H9 (cell line): Measurements from ENCODE around the gene PLEKHA8. TPM values are rescaled to one million over a fixed set of nuclear protein-coding genes. Genes with fewer than 3 reads are reported as not detected.

ENCODE experiments used
- DNase-seq: peaks from one replicate; pipeline ENCODE4 v3.0.0-alpha.2; 2017
- H2AFZ ChIP-seq: one replicate; pipeline ENCODE4 v1.6.1; 2013; ENCODE audit warnings: mild to moderate bottlenecking, low read length, control low read depth, moderate library complexity
- H2AK5ac ChIP-seq: 2 replicates; pipeline ENCODE4 v1.6.1; 2013; ENCODE audit warnings: low read length, control low read depth, mixed read lengths; ENCODE audit not compliant: insufficient read length
- H2BK120ac ChIP-seq: one replicate; pipeline ENCODE4 v1.6.1; 2013; ENCODE audit warnings: low read depth, mild to moderate bottlenecking, low read length, control low read depth, inconsistent platforms; ENCODE audit not compliant: poor library complexity, severe bottlenecking
- H2BK12ac ChIP-seq: 2 replicates; pipeline ENCODE4 v1.6.1; 2013; ENCODE audit warnings: low read length, control low read depth, mixed read lengths, low read depth; ENCODE audit not compliant: insufficient read length
- H2BK15ac ChIP-seq: 2 replicates; pipeline ENCODE4 v1.6.1; 2013; ENCODE audit warnings: low read depth, low read length, control low read depth
- H2BK20ac ChIP-seq: one replicate; pipeline ENCODE4 v1.6.1; 2013; ENCODE audit warnings: low read depth, mild to moderate bottlenecking, low read length, control low read depth, inconsistent platforms; ENCODE audit not compliant: poor library complexity, severe bottlenecking
- H2BK5ac ChIP-seq: 2 replicates; pipeline ENCODE4 v1.6.1; 2013; ENCODE audit warnings: low read length, control low read depth, mixed read lengths; ENCODE audit not compliant: insufficient read length
- H3K14ac ChIP-seq: 2 replicates; pipeline ENCODE4 v1.6.1; 2013; ENCODE audit warnings: low read length, control low read depth; ENCODE audit not compliant: insufficient read depth
- H3K18ac ChIP-seq: 2 replicates; pipeline ENCODE4 v1.6.1; 2013; ENCODE audit warnings: low read depth, mild to moderate bottlenecking, mixed read lengths, low read length, control low read depth; ENCODE audit not compliant: insufficient read length
- H3K23ac ChIP-seq: 2 replicates; pipeline ENCODE4 v1.6.1; 2013; ENCODE audit warnings: low read length, control low read depth, mixed read lengths, low read depth; ENCODE audit not compliant: insufficient read length
- H3K23me2 ChIP-seq: 2 replicates; pipeline ENCODE4 v1.6.1; 2013; ENCODE audit warnings: low read depth, mild to moderate bottlenecking, mixed read lengths, low read length, control low read depth; ENCODE audit not compliant: insufficient read length, poor library complexity, severe bottlenecking
- H3K27ac ChIP-seq: 2 replicates; pipeline ENCODE4 v1.5.1; 2013; ENCODE audit warnings: low read length, control low read depth, mixed read lengths, low read depth; ENCODE audit not compliant: insufficient read length
- H3K27me3 ChIP-seq: 2 replicates; pipeline ENCODE4 v1.6.1; 2013; ENCODE audit warnings: low read length, control low read depth, inconsistent platforms; ENCODE audit not compliant: insufficient read depth
- H3K4ac ChIP-seq: 2 replicates; pipeline ENCODE4 v1.6.1; 2013; ENCODE audit warnings: low read depth, mild to moderate bottlenecking, control low read depth, inconsistent platforms, low read length, moderate library complexity
- H3K4me1 ChIP-seq: 2 replicates; pipeline ENCODE4 v1.6.1; 2013; ENCODE audit warnings: low read length, control low read depth, inconsistent platforms; ENCODE audit not compliant: insufficient read depth
- H3K4me2 ChIP-seq: 2 replicates; pipeline ENCODE4 v1.6.1; 2013; ENCODE audit warnings: low read length, control low read depth, mixed read lengths; ENCODE audit not compliant: insufficient read length, insufficient read depth
- H3K56ac ChIP-seq: 2 replicates; pipeline ENCODE4 v1.6.1; 2013; ENCODE audit warnings: low read depth, mild to moderate bottlenecking, mixed read lengths, low read length, control low read depth; ENCODE audit not compliant: insufficient read length
- H3K79me1 ChIP-seq: 2 replicates; pipeline ENCODE4 v1.6.1; 2013; ENCODE audit warnings: low read depth, mild to moderate bottlenecking, moderate library complexity, low read length, control low read depth, inconsistent platforms; ENCODE audit not compliant: insufficient read depth, poor library complexity, severe bottlenecking
- H3K79me2 ChIP-seq: 2 replicates; pipeline ENCODE4 v1.6.1; 2013; ENCODE audit warnings: low read length, control low read depth, inconsistent platforms; ENCODE audit not compliant: insufficient read depth
- H3K9ac ChIP-seq: 2 replicates; pipeline ENCODE4 v1.6.1; 2013; ENCODE audit warnings: low read length, control low read depth, mixed read lengths; ENCODE audit not compliant: insufficient read length; ENCODE audit errors: extremely low read depth
- H3K9me3 ChIP-seq: one replicate; pipeline ENCODE4 v1.6.1; 2013; ENCODE audit warnings: low read depth, low read length, inconsistent platforms; ENCODE audit not compliant: control insufficient read depth
- H3T11ph ChIP-seq: one replicate; pipeline ENCODE4 v1.6.1; 2013; ENCODE audit warnings: mild to moderate bottlenecking, low read length, control low read depth, inconsistent platforms
- H4K20me1 ChIP-seq: one replicate; pipeline ENCODE4 v1.6.1; 2013; ENCODE audit not compliant: control insufficient read depth, insufficient read length, insufficient read depth
- H4K5ac ChIP-seq: 2 replicates; pipeline ENCODE4 v1.6.1; 2013; ENCODE audit warnings: low read depth, mild to moderate bottlenecking, mixed read lengths, low read length, control low read depth; ENCODE audit not compliant: insufficient read length
- H4K8ac ChIP-seq: replicated peaks from 2 replicates; pipeline ENCODE4 v1.6.1; 2013; ENCODE audit warnings: low read length, control low read depth, mixed read lengths, low read depth; ENCODE audit not compliant: insufficient read length
- H4K91ac ChIP-seq: 2 replicates; pipeline ENCODE4 v1.6.1; 2013; ENCODE audit warnings: low read depth, mild to moderate bottlenecking, moderate library complexity, mixed read lengths, low read length, control low read depth; ENCODE audit not compliant: insufficient read length
- H3K27ac Mint-ChIP-seq, 3 experiments: 2 replicates in 2 of 3; 3 replicates in 1 of 3; pipeline ENCODE4 v1.8.0; 2020 to 2021; ENCODE audit warnings: mixed read lengths in 3 of 3, mild to moderate bottlenecking in 1 of 3, moderate library complexity in 1 of 3
- H3K27me3 Mint-ChIP-seq: 2 replicates; pipeline ENCODE4 v1.8.0; 2021; ENCODE audit warnings: low read depth, mild to moderate bottlenecking, moderate library complexity, mixed read lengths
- H3K36me3 Mint-ChIP-seq, 3 experiments: 2 replicates in 2 of 3; 3 replicates in 1 of 3; pipeline ENCODE4 v1.8.0; 2020 to 2021; ENCODE audit warnings: low read depth in 3 of 3, mixed read lengths in 3 of 3; ENCODE audit not compliant: insufficient read depth in 1 of 3
- H3K4me1 Mint-ChIP-seq, 2 experiments: 2 replicates each; pipeline ENCODE4 v1.8.0; 2020; ENCODE audit warnings: mixed read lengths in 2 of 2
- H3K4me3 Mint-ChIP-seq, 2 experiments: 2 replicates in 1 of 2; 3 replicates in 1 of 2; pipeline ENCODE4 v1.8.0; 2020 to 2021; ENCODE audit warnings: mild to moderate bottlenecking in 2 of 2, mixed read lengths in 2 of 2, moderate library complexity in 1 of 2
- H3K9me3 Mint-ChIP-seq, 2 experiments: 2 replicates in 1 of 2; 3 replicates in 1 of 2; pipeline ENCODE4 v1.8.0; 2020; ENCODE audit warnings: mild to moderate bottlenecking in 2 of 2, mixed read lengths in 2 of 2, moderate library complexity in 1 of 2
- WGBS: extraction: QIAGEN DNeasy Blood & Tissue Kit; methylation state at CpG from one replicate; pipeline ENCODE4 v1.1.7; 2013; ENCODE audit warnings: missing lambda C conversion rate, low lambda C conversion rate, mixed read lengths; ENCODE audit not compliant: insufficient read length; ENCODE audit errors: extremely low coverage; 5-methylcytosine and 5-hydroxymethylcytosine counted together
- total RNA-seq: library from RNA; stranded (reverse); gene quantifications from 2 replicates; pipeline ENCODE4 v1.2.1, GENCODE V29; 2021
- TF ChIP-seq, protein P1 (sequence below): fragments of 200-600 bp; sonication (generic); conservative IDR thresholded peaks from 3 replicates; pipeline ENCODE4 v1.8.0; 2021; ENCODE audit warnings: antibody characterized with exemption, mild to moderate bottlenecking

PLEKHA8 gene
- total RNA-seq, 1 experiment from 2014 or later, result 37.0 TPM

DNA sequence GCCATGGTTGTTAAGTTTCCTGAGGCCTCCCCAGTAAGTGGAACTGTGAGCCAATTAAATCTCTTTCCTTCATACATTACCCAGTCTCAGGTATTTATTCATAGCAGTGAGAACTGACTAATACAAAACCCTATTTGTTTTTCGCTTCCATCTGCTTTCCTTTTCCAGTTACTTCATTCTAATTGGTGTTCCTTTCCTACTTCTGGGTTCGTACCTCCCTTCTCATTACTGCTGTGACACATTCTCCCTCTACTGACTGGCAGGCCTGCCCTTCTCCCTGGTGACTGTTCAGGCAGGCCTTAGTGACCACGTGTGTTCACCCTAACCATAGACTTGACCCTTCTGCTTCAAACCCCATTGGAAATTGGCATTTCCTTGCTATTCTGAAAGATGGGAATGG lies 144.2 kb downstream of the PLEKHA8 start:
- Histone ChIP-seq H2BK12ac (no peak overlapping the region), H2AFZ (no peak overlapping the region), H2BK120ac (no peak overlapping the region), H3K18ac (no peak overlapping the region), H3K79me1 (no peaks in the 10 kb centered on the region), H4K5ac (no peak overlapping the region), H3K14ac (no peak overlapping the region), H3K56ac (no peak overlapping the region), H2BK15ac (no peak overlapping the region), H4K8ac (no peak overlapping the region), H3K23ac (no peak overlapping the region), H3K9ac (no peak overlapping the region), H3K27me3 (no peaks in the 10 kb centered on the region; the same call in 1 of the 2 replicates), H3K23me2 (no peaks in the 10 kb centered on the region), H2BK5ac (no peak overlapping the region), H3K9me3 (no peaks in the 10 kb centered on the region), H3T11ph (no peak overlapping the region), H4K20me1 (no peaks in the 10 kb centered on the region), H3K4me1 (peaks cover 2% of the 10 kb centered on the region; the same call in 1 of the 2 replicates), H2AK5ac (no peak overlapping the region), H3K27ac (no peak overlapping the region), H3K79me2 (no peaks in the 10 kb centered on the region), H3K4ac (no peak overlapping the region), H4K91ac (no peak overlapping the region), H3K4me2 (no peak overlapping the region), H2BK20ac (no peak overlapping the region)
- no peaks in the 10 kb centered on the region; a peak in 1 of 7 replicates for H3K36me3 Mint-ChIP-seq
- H3K4me3 Mint-ChIP-seq, result no peak overlapping the region
- DNase-seq, result no peak
- H3K27me3 Mint-ChIP-seq, result peaks cover 31% of the 10 kb centered on the region
- TF ChIP-seq, protein P1, sequence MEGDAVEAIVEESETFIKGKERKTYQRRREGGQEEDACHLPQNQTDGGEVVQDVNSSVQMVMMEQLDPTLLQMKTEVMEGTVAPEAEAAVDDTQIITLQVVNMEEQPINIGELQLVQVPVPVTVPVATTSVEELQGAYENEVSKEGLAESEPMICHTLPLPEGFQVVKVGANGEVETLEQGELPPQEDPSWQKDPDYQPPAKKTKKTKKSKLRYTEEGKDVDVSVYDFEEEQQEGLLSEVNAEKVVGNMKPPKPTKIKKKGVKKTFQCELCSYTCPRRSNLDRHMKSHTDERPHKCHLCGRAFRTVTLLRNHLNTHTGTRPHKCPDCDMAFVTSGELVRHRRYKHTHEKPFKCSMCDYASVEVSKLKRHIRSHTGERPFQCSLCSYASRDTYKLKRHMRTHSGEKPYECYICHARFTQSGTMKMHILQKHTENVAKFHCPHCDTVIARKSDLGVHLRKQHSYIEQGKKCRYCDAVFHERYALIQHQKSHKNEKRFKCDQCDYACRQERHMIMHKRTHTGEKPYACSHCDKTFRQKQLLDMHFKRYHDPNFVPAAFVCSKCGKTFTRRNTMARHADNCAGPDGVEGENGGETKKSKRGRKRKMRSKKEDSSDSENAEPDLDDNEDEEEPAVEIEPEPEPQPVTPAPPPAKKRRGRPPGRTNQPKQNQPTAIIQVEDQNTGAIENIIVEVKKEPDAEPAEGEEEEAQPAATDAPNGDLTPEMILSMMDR, result no peak
- peaks cover 38 to 44% of the 10 kb centered on the region in 2 experiments for H3K4me1 Mint-ChIP-seq
- no peak overlapping the region for H3K27ac Mint-ChIP-seq
- H3K9me3 Mint-ChIP-seq, result no peaks in the 10 kb centered on the region
- no CpG with 5 or more reads among the region's 3 CpGs for WGBS
